SW480 (cell line): ENCODE results near the gene LSM12.
A peak's percentile ranks its signal among the peaks of the same experiment; 100 is the strongest.
"Not testable (repeated sequence)": the region's sequence is repeated elsewhere in the genome, so short reads cannot be mapped to it uniquely, and the experiment has no call there.

ENCODE experiments used
- DNase-seq: peaks from one replicate; pipeline ENCODE4 v3.0.0-alpha.2; 2016; ENCODE audit warnings: low spot score

Gene LSM12

DNA sequence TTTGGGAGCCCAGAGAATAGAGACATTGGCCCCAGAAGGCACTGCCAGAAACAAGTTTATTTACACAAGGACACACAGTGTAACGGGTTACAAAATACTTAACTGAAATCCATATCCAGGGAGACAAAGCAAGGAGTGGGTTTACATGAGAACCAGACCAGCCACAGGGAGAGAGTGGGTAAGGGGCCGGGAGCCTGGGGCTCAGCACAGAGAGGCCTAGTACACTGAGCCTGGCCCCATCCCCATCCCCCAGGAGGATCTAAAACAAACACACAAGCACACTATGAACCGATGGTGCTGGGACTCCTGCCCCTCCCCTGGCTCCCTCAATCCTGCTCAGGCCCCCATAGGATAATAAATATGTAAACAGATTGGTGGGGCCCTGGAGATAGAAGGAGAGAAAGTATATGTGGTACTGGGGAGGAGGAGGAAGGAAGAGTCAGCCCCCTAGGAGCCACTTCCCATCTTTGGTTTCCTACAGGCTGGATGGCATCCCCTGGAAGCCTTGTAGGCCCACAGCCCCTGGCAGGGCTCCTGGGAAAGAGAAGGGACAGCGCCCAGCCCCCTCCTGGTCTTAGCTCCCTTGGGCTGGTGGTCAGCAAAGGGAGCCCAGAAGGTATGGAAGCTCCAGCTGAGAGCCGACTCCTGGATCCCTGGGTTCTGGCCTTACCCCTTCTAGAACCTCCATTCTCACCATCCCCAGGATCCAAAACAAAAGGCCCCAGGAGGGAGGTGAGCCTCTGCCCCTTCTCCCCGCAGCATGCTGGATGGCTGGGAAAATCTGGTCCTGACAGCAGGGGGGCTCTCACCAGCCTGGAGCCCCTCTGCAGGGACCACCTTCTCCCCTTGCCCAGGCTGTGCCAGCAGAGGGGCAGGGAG lies 10.5 kb upstream of the LSM12 start:
- DNase-seq, result no peak

DNA sequence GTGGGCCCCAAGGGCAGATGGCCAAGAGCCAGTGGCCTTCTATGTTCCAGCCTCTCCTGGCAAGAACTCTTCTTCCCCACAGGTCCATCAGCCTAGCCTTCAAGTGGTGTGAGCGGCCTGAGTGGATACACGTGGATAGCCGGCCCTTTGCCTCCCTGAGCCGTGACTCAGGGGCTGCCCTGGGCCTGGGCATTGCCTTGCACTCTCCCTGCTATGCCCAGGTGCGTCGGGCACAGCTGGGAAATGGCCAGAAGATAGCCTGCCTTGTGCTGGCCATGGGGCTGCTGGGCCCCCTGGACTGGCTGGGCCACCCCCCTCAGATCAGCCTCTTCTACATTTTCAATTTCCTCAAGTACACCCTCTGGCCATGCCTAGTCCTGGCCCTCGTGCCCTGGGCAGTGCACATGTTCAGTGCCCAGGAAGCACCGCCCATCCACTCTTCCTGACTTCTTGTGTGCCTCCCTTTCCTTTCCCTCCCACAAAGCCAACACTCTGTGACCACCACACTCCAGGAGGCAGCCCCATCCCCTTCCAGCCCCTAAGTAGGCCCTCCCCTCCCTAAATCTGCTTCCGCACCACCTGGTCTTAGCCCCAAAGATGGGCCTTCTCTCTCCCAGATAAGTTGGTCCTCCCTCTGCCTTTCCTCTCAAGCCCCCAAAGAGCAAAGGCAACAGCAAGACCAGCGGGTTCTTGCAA lies 9.3 kb upstream of the LSM12 start:
- DNase-seq, result no peak

GRCh38 chr17:44074911-44075285 lies 8.4 kb upstream of the LSM12 start:
- DNase-seq, result no peak

GRCh38 chr17:44074231-44074910 lies 7.9 kb upstream of the LSM12 start:
- no peak for DNase-seq

DNA sequence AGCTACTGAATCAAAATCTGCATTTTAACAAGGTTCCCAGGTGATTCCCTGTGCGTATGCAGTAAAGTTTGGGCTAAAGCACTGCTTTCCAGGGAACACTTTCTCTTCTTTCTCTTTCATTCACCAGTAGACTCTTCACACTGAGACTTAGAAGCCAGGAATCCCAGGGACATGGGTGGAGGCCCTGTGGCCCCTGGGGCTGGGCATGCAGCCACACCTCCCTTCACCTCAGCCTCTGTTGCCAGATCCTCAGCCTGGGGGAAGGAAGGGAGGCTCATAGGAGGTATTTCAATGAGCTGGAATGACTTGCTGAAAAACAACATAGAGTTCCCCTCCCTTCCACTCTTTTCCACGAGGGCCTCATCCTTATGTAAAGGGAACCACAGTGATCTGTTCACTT lies 5.3 kb upstream of the LSM12 start:
- no peak for DNase-seq

- no peak for DNase-seq
These were observed 4.7 kb upstream of the LSM12 start for GRCh38 chr17:44071198-44071520.

DNA sequence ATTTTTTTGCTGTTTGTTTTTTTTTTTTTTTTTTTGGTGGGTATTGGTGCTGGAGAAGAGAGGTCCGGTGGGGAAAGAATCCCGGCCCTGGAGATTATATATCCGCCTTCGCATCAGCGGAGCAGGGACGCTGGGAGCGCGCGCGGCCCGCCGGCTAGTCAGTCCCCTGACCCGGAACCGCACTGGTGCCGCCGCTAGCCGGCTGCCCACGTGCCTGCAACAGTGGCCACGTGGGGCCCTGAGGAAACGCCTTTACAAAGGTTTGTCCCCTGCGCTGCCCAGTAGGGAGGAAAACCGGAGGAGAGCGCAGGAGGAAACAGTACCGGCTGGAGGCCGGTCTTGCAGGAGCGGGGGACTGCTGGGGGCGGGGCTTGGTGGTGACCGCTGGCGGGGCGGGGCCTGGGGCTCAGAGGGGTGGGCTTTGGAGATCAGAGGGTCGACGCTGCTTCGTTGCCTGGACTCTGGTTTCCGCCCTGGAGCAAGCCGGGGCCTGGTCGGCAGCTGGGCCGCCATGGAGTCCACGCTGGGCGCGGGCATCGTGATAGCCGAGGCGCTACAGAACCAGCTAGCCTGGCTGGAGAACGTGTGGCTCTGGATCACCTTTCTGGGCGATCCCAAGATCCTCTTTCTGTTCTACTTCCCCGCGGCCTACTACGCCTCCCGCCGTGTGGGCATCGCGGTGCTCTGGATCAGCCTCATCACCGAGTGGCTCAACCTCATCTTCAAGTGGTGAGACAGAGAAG lies 4.2 kb upstream of the LSM12 start, which contains the start of gene G6PC3:
TSS of gene G6PC3 (plus strand) at position 281 of the 743 bp plus-strand sequence. CDS start at position 512, 231 bp downstream.
- peak; percentile 98 for DNase-seq

DNA sequence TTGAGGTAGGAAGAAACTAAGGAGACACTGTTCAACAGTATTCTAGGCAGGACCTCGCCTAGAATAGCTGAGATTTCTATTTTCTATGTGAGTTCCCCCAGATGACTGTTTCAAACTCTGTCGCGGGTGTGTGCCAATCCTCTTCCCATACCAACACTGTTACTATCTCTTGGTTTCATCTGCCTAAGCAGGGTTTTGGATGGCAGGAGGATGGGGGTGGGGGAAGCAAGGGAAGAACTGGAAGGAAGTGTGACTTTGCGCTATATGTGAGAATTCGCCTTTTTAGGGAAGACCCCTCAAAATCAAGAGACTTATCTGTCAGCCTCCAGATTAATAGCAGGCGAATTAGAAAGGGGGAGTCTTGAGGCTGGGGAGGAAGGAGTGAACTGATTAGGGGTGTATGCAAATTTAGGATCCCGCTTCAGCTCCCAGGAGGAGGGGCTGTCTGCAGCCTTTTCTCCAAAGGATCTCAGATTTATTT lies 3.5 kb upstream of the LSM12 start:
- DNase-seq, result peak; percentile 46

DNA sequence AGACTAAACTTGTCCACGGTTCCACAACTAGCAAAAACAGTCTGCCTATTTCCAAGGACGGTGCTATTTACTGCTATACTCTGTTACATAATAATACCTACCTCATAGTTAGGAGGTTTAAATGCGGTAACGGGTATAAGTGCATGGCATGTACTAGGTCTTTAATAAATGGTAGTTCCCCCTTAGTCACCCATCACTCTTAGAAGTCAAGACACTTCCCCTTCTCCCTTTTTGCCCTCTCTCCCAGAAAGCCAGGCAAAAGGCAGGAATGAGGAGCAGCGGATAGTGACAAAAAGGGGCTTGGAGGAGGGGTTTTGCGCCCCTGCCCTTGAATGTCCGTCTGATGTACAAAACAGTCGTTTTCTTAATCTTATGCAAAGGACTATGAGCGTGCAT lies 1.1 kb upstream of the LSM12 start:
- no peak for DNase-seq

DNA sequence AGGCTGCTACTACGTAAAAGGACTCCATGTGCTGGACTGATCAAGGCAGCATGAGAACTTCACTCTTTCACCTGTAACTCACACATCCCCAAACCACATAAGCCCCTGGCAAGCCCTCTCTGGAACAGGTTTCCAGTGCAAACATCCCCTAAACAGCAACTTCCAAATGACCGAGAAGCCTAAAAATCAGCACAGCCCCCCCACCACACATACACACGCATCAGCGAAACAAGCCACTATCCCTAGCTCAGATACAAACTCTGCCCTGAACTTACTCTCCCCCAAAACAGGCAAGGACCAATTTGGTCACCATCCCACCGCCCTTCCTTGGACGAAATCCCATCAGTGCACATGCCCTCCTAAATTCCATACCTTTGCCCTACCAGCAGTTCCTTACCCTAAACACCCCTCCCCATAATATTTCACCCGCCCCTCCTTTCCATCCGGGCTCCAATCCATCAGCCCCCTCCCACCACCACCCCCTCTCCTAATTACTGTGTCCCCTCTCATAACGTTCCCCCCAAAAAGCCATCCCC lies 735 bp downstream of the LSM12 start:
- no peak for DNase-seq

GRCh38 chr17:44063704-44064639 lies 2.5 kb downstream of the LSM12 start:
- no peak for DNase-seq

GRCh38 chr17:44062871-44063270 lies 3.6 kb downstream of the LSM12 start:
- no peak for DNase-seq

GRCh38 chr17:44061446-44061845 lies 5.0 kb downstream of the LSM12 start:
- no peak for DNase-seq

DNA sequence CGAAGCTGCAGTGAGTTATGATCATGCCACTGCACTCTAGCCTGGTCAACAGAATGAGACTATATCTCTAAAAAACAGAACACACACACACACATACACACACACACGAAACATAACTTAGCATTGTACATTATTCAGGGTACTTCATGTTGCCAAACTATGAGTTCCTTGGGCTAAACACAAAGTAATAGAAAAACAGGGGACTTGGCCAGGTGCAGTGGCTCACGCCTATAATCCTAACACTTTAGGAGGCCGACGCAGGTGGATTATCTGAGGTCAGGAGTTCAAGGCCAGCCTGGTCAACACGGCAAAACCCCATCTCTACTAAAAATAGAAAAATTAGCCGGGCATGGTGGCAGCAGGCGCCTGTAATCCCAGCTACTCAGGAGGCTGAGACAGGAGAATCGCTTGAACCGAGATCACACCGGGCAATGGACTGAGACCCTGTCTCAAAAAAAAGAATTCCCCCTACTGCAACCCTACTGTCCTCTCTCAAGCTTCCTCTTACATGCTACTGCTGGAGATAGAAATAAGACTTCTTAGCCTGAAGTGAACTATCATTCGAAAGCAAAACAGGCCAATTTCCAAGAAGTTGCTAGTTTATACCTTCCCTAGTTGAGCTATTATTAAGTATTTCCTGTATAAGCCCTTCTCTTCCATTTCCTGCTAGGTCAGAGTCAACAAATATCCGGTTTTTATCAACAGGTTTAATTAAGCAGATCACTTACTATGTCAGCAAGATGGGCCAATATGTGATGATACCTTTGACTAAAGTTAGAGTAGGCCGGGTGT lies 7.2 kb downstream of the LSM12 start:
- no peak for DNase-seq

- DNase-seq, result no peak
These were observed 13.2 kb downstream of the LSM12 start for GRCh38 chr17:44053125-44053872.

DNA sequence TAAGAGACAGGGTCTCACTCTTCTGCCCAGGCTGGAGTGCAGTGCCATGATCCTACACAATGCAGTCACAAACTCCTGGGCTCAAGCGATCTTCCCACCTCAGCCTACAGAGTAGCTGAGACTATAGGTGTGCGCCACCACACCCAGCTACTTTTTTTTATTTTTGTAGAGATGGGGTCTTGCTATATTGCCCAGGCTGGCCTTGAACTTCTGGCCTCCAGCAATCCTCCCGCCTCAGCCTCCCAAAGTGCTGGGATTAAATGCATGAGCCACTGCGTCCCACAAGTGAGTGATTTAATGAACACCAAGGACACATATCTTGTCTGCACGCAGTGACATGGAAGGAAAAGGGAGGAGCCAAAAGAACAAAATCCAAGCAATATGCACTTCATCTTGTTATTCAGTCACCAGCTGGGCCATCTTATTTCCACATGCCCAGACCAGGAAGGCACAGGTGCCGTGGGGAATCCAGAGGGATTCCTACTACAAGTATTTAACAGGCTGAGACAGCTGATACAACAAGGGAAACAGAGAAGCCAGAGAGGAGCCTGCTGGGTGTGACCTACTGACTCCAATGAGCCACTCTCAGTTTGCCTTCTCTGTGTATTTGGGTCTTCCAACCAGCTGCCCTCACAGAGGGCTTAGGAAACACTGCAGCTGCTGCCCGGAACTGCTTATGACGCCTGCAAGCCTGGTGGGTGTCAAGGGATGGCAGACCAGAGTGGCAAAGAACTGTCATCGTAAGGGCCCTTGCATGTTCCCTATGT lies 17.0 kb downstream of the LSM12 start:
- DNase-seq, result no peak

- not testable (repeated sequence) for DNase-seq
These were observed 19.6 kb downstream of the LSM12 start for GRCh38 chr17:44046893-44047292.

DNA sequence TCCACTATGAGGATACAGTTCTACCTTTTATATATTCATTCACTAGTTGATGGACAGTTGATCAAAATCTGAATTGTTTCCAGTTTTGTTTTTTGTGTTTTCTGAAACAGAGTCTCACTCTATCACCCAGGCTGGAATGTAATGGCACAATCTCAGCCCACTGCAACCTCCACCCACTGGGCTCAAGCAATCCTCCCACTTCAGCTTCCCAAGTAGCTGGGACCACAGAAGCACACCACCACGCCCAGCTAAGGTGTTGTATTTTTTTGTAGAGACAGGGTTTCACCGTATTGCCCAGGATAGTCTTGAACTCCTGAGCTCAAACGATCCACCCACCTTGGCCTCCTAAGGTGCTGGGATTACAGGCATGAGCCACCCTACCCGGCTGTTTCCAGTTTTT lies 21.0 kb downstream of the LSM12 start:
- no peak for DNase-seq
